Measurements from ENCODE around the gene XXYLT1.

Gene XXYLT1

GRCh38 chr3:195071916-195072820, 198.8 kb downstream of the XXYLT1 start:
- ChIA-PET POLR2A (no interaction called here), CTCF (no interaction called here)
- TF ChIP-seq CTCF (IDR thresholded peaks at IDR 0.05; ENCODE audit: control extremely low read depth, extremely low read depth, low read depth, missing control alignments): no peak
- no peak for DNase-seq (ENCODE audit: extremely low spot score)

- no peak for TF ChIP-seq CTCF (IDR thresholded peaks at IDR 0.05; ENCODE audit: control extremely low read depth, extremely low read depth, low read depth, missing control alignments)
- CTCF ChIA-PET: no interaction called here
- no peak for DNase-seq (ENCODE audit: extremely low spot score)
- POLR2A ChIA-PET: no interaction called here
These were observed 199.8 kb downstream of the XXYLT1 start for GRCh38 chr3:195071011-195071728.

- ChIA-PET POLR2A (no interaction called here), CTCF (no interaction called here)
- TF ChIP-seq CTCF (IDR thresholded peaks at IDR 0.05; ENCODE audit: control extremely low read depth, extremely low read depth, low read depth, missing control alignments): no peak
These were observed 200.6 kb downstream of the XXYLT1 start for GRCh38 chr3:195070336-195070735.

GRCh38 chr3:195069501-195070251, 201.3 kb downstream of the XXYLT1 start:
- no peak for DNase-seq (ENCODE audit: extremely low spot score)
- ChIA-PET CTCF (interaction anchor here (1.9 kb wide), 1 partner anchor 9 kb away, joined by 5 read pairs; no protein-coding TSS in a partner anchor), POLR2A (no interaction called here)
- no peak for TF ChIP-seq CTCF (IDR thresholded peaks at IDR 0.05; ENCODE audit: control extremely low read depth, extremely low read depth, low read depth, missing control alignments)

More at GRCh38 chr3:195070336-195070735, 200.6 kb downstream of the XXYLT1 start:
- no peak for DNase-seq (ENCODE audit: extremely low spot score)

GRCh38 chr3:195068084-195069080, 202.6 kb downstream of the XXYLT1 start:
- no peak for DNase-seq (ENCODE audit: extremely low spot score)
- ChIA-PET CTCF (interaction anchor here (1.9 kb wide), 1 partner anchor 11 kb away, joined by 5 read pairs; no protein-coding TSS in a partner anchor), POLR2A (no interaction called here)
- no peak for TF ChIP-seq CTCF (IDR thresholded peaks at IDR 0.05; ENCODE audit: control extremely low read depth, extremely low read depth, low read depth, missing control alignments)

All from GM10248 (cell line).